Umbilical cord (tissue), 2 donors: Measurements from ENCODE around the gene USB1. TPM values are rescaled to one million over a fixed set of nuclear protein-coding genes. Genes with fewer than 3 reads are reported as not detected.

Experiments
- DNase-seq: peaks from one replicate; pipeline ENCODE4 v3.0.0-alpha.2; 2015; ENCODE audit warnings: low spot score
- total RNA-seq: library from RNA; depleted of rRNA; stranded (reverse); fragments of >200 nt; gene quantifications from one replicate; pipeline ENCODE4 v1.2.3, GENCODE V29; 2014; ENCODE audit warnings: low replicate concordance; ENCODE audit not compliant: insufficient read depth

USB1 gene
- total RNA-seq, 1 donor from 2014 or later: 41.4 TPM

DNA sequence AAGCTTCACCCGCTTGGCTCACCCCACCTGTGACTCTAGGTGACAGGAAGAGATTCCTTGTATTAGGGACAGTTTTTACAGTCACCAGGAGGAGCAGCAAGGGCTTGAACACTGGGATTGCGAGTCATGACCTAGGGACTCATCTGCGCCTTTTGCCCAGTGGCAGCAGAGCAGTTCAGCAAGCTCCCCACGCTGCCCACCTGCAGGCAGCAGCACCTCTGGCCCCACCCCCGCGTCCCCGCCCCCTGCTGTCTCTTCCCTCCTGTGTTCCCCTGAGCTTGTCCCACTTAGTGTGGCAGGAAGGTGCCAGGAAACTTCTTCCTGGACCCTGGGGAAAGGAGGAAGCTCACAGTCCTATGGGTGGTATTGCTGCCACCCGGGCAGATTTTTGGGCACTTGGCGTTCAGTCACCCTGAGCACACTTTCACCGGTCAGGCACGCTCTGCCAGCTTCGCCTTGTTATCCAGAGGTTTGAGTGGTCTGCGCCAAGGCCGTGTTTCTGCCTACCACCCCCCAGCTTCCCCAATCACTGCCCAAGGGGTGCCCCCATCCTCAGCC is 33.0 kb downstream of the USB1 start:
- no peak for DNase-seq

DNA sequence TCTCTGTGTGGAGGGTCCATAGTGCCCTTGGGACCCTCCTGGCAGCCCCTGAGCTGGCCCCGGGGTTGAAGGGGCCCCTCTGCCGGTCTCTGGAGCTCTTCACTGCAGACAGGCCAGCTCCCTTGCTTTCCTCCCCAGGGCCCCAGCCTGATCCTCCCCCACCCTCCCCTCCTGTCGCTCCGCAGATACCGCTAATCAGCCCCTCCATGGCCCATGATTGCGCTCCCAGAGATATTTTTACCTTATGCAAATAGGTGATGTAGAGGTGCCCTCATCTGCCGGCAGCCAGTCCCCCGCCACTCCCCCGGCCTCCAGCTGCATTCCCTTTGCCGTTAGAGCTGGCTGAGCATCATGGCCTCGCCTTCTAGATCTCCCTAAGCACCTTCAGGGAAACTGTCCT is 33.6 kb downstream of the USB1 start:
- no peak for DNase-seq

DNA sequence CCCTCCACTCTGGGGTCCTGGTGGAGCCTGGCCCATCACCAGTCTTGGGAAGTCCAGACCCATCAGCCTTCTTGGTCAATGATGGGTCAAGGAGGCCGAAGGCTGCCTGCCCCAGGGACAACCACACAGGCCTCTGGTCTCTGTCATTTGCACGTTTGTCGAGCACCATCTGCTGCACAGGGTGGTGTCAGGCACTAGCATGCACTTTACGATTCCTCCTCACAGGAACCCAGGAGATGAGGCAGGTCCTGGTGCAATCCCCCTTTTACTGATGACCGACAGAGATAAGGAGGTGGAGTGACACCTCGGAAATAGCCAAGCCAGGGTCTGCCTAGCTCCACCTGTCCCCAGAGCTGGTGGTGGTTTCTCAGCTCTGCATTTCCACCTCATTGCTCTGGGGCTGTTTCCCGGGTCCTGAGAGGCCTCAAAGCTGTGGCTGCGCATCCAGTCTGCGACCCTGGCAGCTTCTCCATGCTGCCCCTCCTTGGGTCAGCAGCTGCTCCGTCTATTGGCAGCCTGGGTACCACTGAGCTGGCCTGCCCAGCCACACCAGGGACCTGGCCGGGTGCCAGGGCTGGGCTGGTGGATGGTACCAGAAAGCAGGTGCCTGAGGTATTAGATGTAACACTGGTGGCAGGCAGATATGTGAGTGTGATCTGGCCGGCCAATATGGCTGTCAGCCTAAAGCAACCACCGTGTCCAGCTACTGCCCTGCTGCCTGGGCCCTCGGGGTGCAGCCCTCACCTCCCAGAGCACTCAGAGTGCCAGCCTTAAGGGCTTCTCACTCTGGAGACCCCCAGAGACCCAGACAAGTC is 34.4 kb downstream of the USB1 start:
- DNase-seq: no peak

DNA sequence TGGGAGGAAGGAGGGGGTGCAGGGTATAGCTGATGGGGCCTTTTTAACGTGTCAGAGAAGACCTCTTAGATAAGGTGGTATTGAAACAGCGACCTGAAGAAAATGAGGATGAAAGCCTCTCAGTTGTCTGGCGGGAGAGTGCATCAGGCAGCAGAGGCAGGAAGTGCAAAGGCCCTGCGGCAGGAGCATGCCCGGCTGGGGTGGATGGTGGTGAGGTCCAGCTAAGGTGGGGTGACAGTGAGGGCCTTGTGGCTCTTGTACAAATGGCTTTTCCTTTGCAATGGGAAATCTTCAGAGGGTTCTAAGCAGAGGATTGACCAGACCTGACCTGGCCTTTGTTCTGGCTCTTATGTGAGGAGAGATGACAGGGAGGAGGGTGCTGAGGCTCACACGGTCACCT is 35.7 kb downstream of the USB1 start:
- no peak for DNase-seq

DNA sequence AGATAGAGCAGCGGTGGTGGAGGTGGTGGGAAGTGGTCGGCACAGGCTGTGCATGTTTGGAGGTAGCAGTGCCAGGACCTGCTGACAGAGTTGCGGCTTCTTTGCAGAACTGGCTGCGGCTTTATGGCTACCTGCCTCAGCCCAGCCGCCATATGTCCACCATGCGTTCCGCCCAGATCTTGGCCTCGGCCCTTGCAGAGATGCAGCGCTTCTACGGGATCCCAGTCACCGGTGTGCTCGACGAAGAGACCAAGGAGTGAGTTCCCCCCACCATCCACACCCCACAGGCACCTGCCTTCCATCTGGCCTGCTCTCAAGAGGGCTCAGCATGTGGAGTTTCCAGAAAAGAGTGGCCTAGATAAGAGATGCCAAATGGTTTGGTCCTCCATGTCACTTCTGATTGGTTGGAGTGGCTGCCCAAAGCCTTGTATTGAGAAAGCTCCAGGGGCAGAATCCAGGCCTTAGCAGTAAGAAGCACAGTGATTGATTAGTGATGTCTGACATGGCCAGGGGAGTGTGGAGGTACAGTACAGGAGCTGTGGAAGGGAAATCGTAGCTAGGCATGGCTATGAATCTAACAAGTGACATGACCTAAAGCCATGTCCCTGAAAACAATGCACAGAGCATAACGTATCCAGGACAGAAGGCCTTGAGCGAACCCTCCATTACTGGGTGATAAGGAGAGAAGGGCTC is 36.3 kb downstream of the USB1 start:
- no peak for DNase-seq

DNA sequence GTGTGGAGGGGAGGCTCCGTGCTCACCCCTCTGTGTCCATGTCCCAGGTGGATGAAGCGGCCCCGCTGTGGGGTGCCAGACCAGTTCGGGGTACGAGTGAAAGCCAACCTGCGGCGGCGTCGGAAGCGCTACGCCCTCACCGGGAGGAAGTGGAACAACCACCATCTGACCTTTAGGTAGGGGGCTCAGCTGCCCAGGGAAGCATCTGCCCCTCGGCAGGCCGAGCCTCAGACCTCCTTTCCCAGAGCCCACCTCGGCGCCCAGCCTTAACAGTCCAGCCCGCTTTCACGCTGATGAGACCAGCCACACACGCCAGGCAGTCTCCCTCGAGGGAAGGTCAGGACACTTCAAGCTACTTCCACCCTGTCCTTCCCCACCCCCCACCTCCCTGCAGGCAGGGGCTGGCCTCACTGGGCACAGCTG is 37.0 kb downstream of the USB1 start:
- DNase-seq: no peak

DNA sequence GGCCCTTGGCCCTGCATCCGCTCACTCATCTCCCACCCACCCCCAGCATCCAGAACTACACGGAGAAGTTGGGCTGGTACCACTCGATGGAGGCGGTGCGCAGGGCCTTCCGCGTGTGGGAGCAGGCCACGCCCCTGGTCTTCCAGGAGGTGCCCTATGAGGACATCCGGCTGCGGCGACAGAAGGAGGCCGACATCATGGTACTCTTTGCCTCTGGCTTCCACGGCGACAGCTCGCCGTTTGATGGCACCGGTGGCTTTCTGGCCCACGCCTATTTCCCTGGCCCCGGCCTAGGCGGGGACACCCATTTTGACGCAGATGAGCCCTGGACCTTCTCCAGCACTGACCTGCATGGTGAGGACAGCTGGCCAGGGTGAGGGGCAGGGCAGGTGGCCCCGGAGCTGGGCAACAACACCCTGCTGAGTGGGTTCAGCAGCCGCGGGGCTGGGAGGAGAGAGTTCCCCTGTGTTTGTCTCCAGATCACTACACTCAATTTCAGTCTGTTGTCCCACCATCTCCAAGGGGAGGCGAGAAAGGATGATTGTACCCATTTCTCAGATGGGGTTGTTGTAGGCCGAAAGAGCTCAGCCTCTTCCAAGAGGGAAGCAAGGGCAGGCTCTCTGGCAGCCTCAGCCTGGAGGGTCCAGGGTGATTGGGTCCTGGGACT is 38.8 kb downstream of the USB1 start:
- DNase-seq: no peak

DNA sequence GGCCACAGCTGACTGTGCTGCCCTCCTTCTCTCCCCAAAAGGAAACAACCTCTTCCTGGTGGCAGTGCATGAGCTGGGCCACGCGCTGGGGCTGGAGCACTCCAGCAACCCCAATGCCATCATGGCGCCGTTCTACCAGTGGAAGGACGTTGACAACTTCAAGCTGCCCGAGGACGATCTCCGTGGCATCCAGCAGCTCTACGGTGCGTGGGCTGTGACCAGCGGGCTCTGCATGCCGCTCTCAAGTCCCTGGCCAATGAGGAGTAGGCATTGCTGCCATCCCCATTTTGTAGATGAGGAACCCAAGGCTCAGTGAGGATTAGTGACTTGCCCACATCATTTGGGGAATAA is 39.3 kb downstream of the USB1 start:
- DNase-seq: no peak

DNA sequence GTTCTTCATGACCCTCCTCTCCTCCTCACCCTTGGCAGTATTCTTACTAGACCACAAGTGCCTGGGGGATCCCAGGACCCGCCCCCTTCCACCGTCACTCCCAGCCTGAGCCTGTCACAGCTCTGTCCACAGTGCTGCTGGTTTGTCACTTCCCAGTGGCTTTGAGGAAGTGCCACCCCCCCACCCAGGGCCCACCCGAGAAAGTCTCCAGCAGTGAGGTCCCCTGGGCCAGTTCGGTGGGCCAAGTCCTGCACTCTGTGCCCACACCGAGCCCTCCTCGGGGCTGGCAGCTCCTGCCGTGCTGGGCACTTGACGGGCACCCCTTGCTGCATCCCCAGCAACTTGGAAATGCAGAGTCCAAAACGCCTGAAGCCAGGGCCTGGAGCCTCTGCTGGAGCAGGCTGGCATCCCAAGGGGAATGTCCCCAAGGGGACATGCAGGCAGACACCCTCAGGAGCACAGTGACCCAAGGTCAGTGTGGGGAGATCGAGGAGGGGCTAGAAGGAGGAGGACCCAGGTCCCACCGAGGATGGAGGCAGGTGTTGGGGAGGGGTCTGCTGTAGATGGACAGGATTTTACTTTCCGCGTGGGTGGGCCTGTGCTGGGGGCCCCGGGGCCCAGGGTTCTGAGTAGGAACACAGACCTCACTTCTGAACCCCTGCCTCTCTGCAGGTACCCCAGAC is 39.9 kb downstream of the USB1 start:
- DNase-seq: no peak

DNA sequence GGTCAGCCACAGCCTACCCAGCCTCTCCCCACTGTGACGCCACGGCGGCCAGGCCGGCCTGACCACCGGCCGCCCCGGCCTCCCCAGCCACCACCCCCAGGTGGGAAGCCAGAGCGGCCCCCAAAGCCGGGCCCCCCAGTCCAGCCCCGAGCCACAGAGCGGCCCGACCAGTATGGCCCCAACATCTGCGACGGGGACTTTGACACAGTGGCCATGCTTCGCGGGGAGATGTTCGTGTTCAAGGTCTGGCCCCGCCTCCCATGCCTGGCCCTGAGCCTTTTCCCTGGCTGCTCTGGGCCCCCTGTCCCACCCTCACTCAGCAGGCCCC is 40.4 kb downstream of the USB1 start:
- DNase-seq: no peak

DNA sequence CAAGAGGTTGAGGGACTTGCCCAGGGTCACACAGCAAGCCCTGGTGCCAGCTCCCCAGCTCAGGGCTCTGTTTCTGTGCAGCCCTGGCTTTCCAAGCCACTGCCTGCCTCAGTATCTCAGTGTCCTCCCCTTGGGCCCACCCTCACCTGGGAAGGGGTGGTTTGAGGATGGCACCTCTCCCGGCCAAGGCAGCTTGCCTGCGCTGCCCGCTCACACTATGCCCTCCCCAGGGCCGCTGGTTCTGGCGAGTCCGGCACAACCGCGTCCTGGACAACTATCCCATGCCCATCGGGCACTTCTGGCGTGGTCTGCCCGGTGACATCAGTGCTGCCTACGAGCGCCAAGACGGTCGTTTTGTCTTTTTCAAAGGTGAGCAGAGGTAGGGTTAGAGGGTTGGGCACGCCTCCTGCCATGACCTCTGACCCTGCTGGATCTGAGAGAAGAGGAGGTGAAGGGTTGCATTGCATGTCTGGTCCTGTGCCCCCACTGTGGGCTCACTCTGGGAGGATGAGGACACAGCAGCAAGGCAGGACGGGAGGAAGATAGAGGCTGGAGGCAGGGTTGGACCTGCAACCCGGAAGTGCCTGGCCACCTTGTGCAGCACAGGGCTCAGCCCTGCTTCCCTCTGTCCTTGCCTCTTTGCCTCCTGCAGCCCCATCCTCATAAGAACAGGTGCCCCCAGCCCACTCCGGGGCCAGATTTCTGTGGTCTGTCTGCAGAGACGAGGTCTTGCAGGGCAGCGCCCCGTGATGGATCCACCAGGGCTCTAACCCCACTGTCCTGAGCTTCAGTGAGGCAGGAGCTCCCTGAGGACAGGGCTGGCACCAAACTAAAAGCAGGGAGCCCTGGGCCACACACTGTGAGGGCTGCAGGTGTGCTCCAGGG is 41.0 kb downstream of the USB1 start:
- no peak for DNase-seq

DNA sequence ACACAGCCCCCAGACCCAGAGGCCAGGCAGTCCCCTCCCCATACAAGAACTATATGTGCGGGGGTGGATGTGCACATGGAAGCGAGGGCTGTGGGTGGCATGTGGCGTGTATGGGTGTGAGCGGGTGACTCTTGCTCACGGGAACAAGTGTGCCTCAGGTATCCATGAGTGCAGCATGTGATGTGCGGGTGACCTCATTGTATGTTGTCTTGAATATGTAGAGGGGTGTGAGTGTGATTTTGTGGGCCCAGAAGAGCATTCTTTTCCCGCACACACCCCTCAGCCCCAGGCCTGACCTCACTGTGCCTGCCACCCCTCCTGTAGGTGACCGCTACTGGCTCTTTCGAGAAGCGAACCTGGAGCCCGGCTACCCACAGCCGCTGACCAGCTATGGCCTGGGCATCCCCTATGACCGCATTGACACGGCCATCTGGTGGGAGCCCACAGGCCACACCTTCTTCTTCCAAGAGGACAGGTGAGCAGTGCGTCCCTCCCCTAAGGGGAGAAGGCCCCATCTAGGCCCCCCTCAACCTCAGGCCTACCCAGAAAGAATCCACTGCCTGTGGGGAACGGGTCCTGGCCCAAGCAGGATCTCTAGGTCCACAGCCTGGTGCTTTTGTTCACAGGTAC is 41.8 kb downstream of the USB1 start:
- DNase-seq: no peak

DNA sequence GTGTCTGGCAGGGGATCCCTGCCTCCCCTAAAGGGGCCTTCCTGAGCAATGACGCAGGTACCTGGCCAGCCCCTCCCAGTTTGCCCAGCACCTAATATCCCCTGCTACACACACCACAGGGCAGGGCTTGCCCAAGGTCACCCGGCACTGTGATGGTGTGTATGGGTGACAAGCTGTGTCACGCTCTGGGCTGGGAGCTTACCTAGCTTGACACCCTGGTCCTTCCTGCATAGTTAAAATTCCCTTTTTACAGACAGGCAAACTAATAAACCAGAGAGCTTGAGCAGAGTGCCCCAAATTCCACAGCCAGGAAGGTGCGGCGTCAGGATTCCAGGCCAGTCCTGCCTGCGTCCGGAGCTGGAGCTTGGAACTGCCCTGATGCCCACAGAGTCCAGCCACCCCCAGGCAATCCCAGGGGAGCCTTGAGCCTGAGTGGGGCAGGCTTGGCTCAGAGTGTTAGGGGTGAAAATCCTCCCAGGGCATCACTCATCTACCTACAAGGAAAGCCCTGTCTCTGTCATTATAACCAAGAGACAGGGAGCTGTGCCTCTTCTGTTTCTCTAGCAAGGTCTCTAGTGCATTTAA is 42.5 kb downstream of the USB1 start:
- no peak for DNase-seq

DNA sequence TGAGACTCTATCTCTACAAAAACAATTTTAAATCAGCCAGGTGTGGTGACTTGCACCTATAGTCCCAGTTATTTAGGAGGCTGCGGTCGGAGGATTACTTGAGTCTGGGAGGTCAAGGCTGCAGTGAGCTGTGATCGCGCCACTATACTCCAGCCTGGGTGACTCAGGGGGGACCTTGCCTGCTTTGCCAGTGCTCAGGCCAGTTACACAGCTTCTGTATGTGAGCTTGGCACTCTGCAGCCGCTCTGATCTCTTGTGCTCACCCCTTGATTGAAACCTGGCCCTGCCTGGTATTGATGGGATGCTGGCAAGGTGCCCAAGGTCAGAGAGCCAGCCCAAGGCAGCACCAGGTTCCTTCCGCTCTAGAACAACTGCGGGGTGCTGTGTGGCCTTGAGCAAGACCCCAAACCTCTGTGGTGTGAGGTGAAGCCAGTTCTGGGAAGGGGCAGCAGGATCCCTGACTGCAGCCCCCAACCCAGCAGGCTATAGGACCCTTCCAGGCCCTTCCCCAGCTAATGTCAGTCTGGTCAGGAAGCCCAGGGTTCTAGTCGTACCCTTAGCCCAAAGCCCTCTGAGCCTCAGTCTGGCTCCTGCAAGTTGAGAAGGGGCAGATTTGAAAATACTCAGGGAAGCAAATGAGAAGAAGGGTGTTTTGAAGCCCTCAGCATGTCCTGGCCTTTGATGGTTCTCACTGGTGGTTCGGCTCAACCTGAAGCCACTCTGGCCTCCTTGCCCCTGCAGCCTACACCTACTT is 43.2 kb downstream of the USB1 start:
- DNase-seq: no peak

DNA sequence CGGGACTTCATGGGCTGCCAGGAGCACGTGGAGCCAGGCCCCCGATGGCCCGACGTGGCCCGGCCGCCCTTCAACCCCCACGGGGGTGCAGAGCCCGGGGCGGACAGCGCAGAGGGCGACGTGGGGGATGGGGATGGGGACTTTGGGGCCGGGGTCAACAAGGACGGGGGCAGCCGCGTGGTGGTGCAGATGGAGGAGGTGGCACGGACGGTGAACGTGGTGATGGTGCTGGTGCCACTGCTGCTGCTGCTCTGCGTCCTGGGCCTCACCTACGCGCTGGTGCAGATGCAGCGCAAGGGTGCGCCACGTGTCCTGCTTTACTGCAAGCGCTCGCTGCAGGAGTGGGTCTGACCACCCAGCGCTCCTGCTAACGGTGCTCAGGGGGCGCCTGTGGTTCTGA is 43.9 kb downstream of the USB1 start:
- no peak for DNase-seq

DNA sequence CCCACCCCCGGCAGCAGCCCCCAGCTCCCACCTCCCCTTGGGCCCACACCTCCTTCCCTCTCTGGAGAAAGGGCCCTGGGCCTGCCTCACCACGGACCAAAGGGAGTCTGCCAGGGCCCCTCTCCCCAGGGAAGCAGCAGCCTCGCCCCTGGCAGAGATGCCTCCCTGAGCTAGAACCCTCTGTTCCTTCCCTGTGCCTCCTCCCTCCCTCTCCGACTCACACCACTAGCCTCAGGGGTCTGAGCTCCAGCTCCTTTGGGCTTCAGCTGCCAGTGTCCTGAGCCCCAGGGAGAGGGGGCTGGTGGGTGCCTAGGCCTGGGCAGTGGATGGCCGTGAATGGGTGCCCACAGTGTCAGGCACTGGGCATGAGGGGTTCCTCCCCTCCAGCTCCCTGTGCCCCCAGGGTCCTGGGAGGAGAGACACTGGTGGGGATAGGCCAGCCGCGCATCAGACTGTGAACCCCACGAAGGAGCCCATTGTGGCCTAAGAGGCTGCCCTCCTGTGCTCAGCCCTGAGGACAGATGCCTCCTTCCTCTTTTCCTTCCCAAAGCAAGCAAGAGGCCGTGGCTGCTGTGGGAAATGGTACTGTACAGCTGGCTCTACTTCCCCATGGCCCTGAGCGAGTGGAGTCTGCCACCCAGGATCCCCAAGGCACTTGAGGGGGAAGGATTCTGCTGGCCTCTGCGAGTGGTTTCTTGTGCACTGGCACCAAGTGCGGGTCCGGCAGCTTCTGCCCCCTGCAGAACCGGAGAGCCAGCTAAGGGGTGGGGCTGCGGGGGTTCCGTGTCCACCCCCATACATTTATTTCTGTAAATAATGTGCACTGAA is 45.1 kb downstream of the USB1 start:
- no peak for DNase-seq

DNA sequence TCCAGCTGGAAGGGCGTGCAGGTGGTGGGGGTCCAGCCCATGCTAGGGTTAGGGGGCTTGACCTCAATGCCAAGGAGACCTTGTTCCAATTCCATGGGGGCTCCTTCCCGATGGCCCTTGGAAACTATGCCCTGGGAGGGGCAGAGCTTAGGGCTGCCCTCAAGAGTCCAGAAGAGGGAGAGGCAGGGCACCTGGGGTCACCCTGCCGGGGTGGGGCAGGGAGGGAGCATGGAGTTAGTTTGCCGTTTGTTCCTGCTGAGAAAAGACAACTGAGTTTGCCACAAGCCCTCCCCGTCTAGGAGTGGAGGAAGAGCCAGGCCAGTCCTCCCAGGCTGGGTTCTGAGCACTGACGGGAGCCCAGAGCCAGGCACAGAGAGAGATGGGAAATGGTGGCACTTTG is 45.7 kb downstream of the USB1 start:
- no peak for DNase-seq

DNA sequence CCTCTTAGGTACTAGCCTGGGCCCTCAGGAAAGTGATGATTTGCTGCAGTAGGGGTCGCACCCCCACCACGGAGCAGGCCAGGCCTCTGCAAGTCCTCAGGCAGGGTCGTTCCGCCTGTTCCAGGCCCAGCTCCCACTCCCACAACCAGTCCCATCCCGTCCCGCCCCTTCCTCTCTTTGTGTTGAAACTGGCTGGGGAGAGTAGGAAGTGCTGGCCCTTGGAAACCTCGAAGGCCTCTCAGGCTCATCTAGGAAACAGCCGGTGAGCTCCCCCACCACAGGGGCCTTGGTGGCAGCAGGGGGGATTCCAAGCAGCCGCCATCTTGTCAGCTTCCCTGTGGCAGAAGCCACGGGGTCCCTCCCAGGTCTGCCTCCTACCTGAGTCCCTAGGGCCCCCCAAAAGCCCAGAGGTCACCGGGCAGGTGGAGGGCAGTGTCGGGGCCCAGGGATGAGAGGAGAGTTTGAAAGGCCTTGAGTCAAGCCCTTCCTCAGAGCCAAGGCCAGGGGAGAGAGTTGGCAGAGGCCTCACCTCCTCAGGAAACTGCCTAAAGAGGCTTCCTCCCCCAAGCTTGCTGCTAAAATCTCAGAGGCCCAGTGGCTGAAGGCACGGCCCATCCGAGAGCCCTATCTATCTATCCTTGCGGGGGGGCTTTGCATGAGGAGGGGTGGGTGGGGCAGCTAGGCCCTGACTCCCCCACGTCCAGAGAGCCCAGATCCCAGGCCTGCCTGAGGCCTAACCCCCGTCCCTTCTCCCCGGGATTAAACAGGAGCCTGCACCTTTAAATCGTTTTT is 46.5 kb downstream of the USB1 start:
- no peak for DNase-seq
